ELF-1 (cell line): Measurements from ENCODE around the gene CCDC192.
"Not testable (repeated sequence)": the region's sequence is repeated elsewhere in the genome, so short reads cannot be mapped to it uniquely, and the experiment has no call there.

Experiments
- DNase-seq: peaks from one replicate; pipeline ENCODE4 v3.0.0-alpha.2; 2016; ENCODE audit warnings: low read depth, low spot score

Gene CCDC192, protein sequence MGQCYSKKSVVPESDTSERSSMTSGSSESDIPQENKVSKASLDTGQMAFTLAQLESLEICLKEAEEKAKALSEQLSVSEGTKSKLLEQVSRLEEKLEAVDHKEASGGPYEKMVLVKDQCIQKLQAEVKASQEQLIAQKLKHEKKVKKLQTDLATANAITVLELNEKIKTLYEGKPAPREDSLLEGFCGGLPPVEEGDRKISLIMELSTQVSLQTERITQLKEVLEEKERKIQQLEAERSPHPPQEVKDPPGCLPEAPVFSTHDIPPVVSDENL

DNA sequence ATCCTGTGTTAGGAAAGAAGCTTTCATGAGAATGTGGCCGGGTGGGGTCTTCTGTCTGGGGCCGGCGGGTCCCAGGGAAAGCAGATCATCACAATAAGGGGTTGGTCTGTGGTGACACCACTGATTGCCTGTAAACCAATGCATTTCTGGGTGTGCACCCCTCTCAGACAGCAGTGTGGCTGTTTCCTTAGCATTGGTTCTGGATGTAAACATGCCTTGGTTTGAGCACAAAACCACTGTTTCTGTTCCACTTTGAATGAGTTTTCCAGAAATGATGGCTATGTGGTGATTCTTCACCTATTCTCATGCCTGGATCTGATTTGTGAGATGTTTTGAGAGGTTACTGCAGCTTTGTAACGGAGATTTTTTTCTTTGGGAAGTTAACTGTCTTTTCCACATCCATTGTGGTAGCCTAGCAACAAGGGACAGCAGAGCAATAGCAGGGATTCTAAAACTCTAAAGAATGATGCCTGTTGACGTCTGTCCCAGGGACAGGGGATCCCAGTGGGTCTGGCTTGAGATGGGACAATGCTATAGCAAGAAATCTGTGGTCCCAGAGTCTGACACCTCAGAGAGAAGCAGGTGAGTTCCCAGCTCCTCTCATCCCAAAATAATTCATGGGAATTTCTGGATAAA, at the start of gene CCDC192:
TSS of gene CCDC192 (plus strand) at position 466 of the 636 bp plus-strand sequence. CDS start at position 521, 55 bp downstream.
- DNase-seq, result no peak

GRCh38 chr5:127656825-127657224, 46.4 kb upstream of the CCDC192 start:
- no peak for DNase-seq

- peak; percentile 22 for DNase-seq
These were observed 43.0 kb upstream of the CCDC192 start for GRCh38 chr5:127660047-127660733.

DNA sequence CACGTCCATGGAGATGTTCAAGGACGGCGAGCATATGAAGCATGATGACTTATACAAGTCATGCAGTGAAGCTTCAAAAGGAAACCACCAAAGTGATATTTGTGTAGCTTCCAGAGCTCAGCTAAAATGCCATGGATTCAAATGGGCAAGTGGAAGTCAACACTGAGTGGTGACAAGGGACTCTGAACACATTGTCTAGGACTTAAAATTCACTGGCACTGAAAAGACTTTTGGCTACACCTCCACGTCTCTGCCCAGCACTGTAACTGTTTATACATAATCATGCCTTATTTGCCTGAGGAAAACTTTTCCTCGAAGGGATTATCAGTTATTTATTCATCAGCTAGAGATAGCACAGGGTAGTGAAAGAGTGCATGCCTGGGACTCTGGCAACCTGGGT, 39.1 kb upstream of the CCDC192 start:
- DNase-seq, result no peak

- DNase-seq, result no peak
These were observed 37.5 kb upstream of the CCDC192 start for GRCh38 chr5:127665641-127666040.

- no peak for DNase-seq
These were observed 37.0 kb upstream of the CCDC192 start for GRCh38 chr5:127666043-127666716.

DNA sequence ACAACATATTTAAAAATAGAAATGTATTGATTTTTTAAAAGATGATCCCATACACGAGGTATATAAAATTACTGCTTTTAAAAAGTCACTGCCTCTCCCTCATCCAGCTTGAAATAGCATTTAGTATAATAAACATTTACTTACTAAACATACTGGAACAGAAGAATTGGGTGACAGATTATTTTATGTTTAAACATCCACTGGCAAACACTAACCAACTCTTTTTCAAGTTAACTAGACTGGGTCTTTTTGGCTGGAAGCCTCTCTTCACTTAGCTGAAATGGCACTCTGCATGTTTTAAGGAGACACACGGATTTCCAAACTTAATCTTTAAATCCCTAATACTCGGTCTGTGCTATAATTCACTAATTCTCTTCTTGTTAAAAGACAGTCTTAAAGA, 35.3 kb upstream of the CCDC192 start:
- no peak for DNase-seq

GRCh38 chr5:127671218-127671617, 32.0 kb upstream of the CCDC192 start:
- no peak for DNase-seq

DNA sequence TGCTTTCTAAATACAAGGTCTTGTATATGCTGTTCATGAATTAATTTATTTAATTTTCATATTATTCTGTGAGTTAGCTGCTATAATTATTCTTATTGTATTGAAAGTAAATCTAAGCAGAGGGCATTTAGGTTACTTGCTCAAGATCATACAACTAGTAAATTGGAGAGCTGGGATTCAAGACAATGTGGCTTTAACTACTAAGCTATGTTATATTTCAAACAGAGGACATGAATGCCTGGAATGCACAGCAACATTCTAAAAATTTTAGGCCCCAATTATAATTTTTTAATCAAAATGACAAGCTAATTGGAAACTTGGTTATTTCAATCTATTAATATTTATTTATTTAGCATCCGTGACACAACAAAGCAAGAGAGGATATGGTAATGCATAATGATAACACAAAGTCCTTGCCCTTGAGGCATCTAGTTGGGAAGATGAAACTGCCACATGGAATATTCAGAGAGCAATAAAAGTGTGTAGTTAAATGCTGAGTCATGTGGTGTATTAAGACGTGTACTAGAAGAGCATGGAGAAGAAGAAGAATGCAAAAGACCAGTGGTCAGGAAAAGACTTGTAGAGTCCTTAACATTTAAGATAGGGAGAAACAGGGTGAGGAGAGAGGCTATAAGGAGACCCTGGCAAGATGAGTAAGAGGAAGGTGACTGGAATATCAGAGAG, 29.9 kb upstream of the CCDC192 start:
- DNase-seq, result no peak

DNA sequence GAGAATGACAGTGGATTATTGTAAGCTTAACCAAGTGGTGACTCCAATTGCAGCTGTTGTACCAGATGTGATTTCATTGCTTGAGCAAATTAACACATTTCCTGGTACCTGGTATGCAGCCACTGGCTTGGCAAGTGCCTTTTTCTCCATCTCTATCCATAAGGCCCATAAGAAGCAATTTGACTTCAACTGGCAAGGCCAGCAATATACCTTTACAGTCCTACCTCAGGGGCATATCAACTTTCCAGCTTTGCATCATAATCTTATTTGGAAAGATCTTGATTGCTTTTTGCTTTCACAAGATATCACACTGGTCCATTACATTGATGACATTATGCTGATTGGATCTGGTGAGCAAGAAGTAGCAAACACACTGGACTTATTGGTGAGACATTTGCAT, 26.2 kb upstream of the CCDC192 start:
- DNase-seq, result not testable (repeated sequence)

DNA sequence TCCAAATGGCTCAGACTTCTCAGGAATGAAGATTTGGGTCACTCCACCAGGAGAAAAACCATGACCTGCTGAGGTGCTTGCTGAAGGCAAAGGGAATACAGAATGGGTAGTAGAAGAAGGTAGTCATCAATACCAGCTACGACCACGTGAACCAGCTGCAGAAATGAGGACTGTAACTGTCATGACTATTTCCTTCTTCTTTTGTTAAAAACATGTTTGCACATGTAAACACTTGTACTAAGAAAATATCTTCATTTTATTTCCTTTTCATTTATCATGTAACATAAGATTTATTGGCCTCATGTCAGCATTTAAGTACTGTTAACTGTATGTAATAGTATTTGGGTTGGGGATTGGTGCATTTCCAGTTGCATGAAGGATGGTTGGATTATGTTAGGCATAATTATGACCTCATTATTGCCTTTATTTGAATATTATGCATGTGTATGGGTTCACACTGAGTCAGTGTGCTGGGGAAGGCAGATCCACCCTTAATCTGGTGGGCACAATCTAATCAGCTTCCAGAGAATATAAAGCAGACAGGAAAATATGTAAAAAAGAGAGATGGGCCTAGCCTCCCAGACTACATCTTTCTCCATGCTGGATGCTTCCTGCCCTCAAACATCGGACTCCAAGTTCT, 23.4 kb upstream of the CCDC192 start:
- not testable (repeated sequence) for DNase-seq

- DNase-seq, result no peak
These were observed 22.6 kb upstream of the CCDC192 start for GRCh38 chr5:127680595-127680994.

DNA sequence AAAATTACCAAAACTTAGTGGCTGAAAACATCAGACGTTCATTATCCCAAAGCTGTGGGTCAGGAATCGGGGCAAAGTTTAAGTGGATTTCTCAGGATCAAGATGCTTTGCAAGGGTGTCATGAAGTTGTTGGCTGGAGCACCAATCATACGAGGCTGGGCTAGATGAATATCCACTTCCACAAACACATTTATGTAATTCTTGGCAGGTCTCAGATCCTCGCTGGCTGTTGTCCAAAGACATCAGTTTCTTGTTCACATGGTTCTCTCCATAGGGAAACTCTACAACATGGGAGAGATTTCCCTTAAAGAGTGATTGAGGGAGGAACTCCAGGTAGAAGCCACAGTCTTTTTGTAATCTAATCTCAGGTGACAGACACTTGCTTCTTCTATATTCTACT, 20.2 kb upstream of the CCDC192 start:
- no peak for DNase-seq

DNA sequence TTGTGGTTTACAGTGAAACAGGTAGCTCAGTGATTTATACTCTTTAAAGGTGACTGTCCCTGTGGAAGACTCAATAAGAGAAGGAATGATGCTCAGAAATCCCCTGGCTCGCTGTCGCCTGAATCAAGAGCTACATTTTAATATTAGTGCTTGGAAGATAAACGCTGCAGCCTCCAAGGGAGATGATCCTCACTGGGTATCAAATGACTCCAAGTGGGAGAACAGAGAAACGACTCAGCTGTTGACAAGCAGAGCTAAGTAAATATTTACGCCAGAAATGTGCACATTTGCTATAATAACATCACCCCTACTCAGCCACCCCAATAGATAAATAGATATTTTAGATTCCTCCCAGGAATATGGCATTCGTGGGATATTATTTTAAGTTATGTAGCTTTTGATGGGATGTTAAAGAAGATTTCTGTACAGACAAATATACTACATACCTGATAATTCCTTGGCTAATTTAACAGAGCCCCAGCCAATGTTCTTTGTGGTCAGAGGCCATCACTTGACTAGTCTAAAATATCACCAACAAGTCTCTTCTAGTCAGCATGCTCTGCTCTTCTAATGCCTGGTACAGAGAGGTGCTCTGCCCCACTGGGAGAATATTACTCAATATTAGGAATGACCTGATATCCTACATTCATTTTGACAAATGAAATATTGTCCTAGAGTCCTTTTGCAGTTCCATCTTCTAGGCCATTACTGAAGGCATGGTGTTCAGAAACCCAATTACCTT, 18.3 kb upstream of the CCDC192 start:
- no peak for DNase-seq

- DNase-seq, result no peak
These were observed 17.5 kb upstream of the CCDC192 start for GRCh38 chr5:127685662-127686061.

DNA sequence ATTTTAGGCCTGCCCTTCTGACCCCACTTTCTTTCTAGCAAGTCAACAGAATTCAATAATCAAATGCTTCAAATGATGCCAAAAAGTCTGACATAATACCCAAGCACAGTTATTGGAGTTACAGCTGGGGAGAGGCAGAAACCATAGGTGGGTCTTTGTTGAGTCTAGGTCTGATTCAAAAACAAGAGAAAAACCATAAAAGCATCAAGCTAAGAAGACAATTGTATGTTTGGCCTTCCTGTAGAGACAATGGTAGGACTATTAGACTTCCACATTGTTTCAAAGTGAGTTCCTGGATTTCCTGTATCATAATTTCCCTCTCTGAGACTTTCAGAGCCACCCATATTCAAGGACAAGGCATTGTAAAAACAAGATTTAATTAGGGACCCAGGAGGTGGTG, 16.8 kb upstream of the CCDC192 start:
- DNase-seq, result no peak

DNA sequence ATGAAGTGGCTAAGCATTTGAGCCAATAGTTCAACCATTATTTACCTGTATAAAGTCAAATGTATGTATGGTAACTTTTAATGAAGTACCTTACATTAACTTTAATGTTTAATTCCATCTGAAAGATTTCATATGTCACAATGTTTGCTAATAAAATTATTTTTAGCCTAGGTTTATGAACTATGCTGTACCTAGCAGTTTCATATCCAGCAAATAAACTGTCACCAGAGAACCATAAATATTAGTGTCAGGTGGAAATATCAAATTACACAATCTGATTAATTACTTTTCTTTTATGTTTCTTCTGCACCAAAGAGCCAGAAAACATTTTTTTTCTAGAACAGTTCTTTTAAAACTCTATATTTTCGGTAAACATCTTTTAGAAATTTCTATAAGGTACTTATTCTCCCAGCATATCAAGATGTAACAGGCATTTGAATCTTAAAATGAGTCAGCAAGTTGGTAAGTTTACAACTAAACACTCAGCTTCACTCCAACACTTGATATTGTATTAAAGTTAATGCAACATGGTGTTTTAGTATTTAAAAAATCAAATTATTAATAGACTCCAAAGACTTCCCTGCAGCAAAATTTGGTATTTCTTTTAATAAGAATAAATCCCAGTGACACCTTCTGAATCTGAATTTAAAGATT, 8.5 kb upstream of the CCDC192 start:
- DNase-seq, result no peak

DNA sequence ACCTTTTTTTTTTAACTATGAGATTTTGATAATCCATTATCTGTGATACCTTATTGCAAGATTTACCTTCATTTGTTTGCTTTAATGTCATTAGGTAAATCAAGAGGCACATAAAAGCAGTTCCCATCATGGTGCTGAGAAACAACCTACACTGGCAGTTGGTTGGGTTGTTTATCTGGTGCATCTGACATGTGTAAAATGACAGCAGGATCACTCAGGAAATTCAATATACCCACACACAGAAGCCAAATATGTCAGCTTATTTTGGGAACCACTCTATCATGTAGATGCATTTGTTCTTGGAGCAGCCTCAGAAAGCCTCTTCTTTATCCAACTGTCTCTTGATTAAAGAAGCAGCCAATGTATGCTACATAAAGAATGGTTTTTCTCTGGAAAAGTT, 7.8 kb upstream of the CCDC192 start:
- no peak for DNase-seq

- no peak for DNase-seq
These were observed 6.5 kb upstream of the CCDC192 start for GRCh38 chr5:127696683-127697082.
